Measurements from ENCODE around the gene GCN1. TPM values are rescaled to one million over a fixed set of nuclear protein-coding genes. Genes with fewer than 3 reads are reported as not detected.

The GCN1 gene
- total RNA-seq, 1 donor from 2014 or later: 134 TPM

DNA sequence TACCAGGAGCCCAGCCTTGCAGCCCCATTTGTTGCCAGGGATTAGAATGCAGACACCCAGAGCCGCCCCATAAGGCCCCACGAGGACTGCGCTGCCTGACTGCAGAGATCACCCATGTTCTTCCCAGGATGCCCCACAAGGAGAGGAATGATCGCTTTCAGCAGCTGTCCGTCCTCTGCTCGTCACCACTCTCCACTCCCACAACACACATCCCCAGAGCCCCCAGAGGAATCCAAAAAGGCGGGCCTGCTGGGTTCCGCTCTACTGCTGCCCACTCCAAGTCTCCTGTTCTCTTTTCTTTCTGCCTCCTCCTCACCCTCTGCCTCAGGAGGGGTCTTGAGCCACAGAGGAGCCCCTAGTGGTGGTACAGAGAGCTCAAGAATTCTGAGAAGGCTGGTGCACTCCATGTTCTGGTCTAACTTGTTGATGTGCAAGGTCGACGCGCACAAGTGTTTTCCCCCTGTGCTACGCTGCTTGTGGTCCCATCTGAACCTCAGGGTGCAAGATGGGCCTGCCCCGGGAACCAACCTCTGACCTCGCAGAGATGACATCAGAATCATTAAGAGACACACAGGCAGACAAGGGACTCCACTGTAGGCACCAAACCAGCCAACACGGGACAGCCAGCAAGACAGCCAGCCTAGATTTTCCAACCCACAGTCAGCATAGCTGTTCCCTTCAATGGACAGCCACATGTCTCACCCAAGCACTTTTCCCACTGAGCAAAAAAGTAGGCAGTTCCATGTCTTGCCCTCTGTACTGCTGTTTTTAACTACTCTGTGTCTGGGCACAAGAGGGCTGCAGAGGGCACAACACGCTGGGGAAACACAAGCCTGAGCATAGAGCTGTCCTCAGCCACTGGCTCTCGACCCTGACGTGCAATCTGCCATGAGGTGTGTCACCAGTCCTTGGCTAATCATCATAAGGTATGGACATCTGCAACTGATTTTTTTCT is 41.1 kb upstream of the GCN1 start:
- Mint-ChIP-seq H3K27ac (peak overlapping the region; percentile 99), H3K4me3 (peak overlapping the region; percentile 32), H3K9me3 (no peaks in the 10 kb centered on the region), H3K27me3 (ENCODE audit: low read depth) (no peaks in the 10 kb centered on the region), H3K36me3 (no peaks in the 10 kb centered on the region), H3K4me1 (peaks cover 75% of the 10 kb centered on the region)
- TF ChIP-seq, protein P1, sequence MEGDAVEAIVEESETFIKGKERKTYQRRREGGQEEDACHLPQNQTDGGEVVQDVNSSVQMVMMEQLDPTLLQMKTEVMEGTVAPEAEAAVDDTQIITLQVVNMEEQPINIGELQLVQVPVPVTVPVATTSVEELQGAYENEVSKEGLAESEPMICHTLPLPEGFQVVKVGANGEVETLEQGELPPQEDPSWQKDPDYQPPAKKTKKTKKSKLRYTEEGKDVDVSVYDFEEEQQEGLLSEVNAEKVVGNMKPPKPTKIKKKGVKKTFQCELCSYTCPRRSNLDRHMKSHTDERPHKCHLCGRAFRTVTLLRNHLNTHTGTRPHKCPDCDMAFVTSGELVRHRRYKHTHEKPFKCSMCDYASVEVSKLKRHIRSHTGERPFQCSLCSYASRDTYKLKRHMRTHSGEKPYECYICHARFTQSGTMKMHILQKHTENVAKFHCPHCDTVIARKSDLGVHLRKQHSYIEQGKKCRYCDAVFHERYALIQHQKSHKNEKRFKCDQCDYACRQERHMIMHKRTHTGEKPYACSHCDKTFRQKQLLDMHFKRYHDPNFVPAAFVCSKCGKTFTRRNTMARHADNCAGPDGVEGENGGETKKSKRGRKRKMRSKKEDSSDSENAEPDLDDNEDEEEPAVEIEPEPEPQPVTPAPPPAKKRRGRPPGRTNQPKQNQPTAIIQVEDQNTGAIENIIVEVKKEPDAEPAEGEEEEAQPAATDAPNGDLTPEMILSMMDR (IDR thresholded peaks at IDR 0.05; ENCODE audit: unreplicated experiment): no peak
- DNase-seq (ENCODE audit: low spot score in 2 of 2, unreplicated experiment in 2 of 2): no peak

DNA sequence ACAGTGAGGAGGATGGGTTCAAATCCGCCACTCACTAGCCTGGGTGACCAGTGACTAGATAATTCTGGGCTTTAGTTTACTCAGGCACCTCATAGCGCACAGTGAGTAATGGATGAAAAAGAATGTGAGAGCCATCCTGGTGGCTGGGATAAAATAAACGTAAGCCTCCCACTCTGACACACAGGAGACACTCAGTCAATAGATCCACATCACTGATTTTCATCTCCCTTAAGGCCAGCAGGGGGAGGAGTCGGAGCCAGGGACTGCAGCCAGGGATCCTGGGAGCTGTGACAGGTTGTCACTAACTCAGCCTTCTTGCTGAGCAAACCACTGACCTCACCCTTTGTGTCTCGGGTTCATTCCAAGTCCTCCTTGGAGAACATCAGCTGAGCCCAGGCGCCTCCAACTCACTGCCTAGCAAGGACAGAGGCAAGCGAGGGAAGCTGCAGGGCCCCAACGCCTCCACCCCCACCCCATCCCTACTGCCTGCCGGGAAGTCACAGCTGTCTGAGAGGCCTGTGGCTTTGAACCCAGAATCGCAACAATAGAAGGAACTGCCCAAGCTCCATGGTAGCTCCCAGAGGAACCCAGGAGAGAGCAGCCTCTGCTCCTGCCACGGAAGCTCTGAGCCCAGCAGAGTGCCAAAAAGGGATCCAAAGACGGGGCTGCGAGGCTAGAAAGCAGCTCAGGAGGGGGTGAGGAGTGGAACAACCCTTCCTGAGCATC is 40.3 kb upstream of the GCN1 start:
- Mint-ChIP-seq H3K27me3 (ENCODE audit: low read depth) (no peaks in the 10 kb centered on the region), H3K4me3 (no peak overlapping the region), H3K4me1 (peaks cover 75% of the 10 kb centered on the region), H3K9me3 (no peaks in the 10 kb centered on the region), H3K36me3 (no peaks in the 10 kb centered on the region), H3K27ac (peak overlapping the region; percentile 99)
- DNase-seq (ENCODE audit: low spot score in 2 of 2, unreplicated experiment in 2 of 2): peak in 1 of 2 experiments; percentile 58
- TF ChIP-seq, protein P1 (IDR thresholded peaks at IDR 0.05; ENCODE audit: unreplicated experiment): peak; percentile 27

DNA sequence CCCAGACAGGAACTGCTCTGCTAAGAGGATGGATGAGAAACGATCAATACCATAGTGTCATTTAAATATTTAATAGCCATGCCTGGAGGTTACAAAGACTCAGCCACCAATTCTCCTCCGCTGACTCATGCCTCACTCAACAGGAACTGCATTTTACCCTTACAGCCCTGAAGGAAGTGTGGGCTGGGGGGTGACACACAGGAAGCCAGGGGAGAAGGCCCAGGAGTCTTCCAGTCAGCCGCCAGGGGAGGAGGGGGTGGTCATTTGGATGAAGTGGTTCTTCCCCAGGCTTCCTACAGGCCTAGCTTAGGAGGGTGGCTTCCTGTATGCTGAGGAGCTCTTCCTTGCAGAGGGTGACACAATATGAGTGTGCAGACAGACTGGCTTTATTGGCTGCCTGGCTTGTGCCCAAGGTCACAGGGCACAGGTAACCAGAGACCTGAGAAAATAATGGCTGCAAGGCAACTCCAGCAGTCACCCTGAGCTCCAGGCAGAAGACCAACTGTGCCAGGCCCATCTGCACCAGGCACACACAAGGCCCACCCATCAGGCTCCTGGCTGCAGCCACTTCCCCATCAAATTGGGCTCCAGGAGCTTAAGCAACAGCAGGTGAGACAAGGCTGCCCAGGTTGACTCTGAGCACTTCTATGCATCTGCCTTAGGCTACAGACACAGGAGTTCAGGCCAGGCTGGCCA is 36.9 kb upstream of the GCN1 start:
- Mint-ChIP-seq H3K4me1 (peaks cover 91% of the 10 kb centered on the region), H3K9me3 (no peaks in the 10 kb centered on the region), H3K27ac (peak overlapping the region; percentile 99), H3K27me3 (ENCODE audit: low read depth) (no peaks in the 10 kb centered on the region), H3K36me3 (no peaks in the 10 kb centered on the region), H3K4me3 (peak overlapping the region; percentile 20)
- no peak for DNase-seq (ENCODE audit: low spot score in 2 of 2, unreplicated experiment in 2 of 2)
- TF ChIP-seq, protein P1 (IDR thresholded peaks at IDR 0.05; ENCODE audit: unreplicated experiment): no peak

DNA sequence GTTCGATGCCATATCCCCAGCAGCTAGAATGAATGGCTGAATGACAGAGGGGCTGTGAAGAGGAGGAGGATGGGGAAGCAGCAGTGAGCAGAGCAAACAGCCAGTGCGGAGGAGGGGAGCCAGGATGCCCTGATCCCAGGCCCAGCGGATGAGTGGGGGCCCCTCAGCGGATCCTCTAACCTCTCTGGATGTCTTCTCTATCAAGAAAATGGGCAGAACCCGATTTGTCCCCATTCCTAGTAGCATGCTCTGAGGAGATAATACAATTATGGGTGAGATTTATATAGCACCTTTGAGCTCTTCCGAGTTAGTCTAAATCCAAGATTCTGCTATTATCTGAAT is 36.4 kb upstream of the GCN1 start:
- Mint-ChIP-seq H3K36me3 (no peaks in the 10 kb centered on the region), H3K4me1 (peaks cover 88% of the 10 kb centered on the region), H3K27ac (peak overlapping the region; percentile 99), H3K9me3 (no peaks in the 10 kb centered on the region), H3K4me3 (peak overlapping the region; percentile 13), H3K27me3 (ENCODE audit: low read depth) (no peaks in the 10 kb centered on the region)
- DNase-seq (ENCODE audit: low spot score in 2 of 2, unreplicated experiment in 2 of 2): no peak
- TF ChIP-seq, protein P1 (IDR thresholded peaks at IDR 0.05; ENCODE audit: unreplicated experiment): no peak

DNA sequence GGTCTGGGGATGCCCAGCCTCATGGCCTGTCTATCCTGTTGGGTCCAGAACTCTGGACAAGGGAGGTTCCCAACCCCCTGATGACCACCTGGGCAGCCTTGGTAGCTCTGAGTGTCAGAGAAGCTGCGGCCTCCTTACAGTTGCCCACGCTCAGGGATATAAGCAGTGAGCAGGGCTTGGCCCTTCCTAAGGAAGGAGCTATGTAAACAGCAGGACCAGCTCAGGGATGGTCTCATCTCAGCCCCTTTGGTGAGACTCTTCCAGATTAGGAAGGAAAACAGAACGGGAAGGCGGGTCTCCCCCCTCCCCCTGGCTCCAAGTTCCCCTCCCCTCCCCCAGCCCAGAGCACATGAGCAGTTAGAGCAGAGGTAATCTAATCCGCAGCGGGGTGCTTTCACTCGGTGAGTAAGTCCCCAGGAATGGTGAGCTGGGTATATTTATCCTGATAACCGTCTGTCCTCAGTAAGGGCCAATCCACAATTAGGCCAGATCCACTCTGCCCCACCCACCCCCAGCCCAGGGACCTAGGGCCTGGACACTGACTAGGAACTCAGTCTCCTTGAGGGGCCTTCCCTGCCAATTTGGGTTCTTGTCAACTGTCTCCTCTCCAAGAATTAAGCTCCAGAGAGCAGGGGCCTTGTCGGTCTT is 35.9 kb upstream of the GCN1 start:
- Mint-ChIP-seq H3K27me3 (ENCODE audit: low read depth) (no peaks in the 10 kb centered on the region), H3K9me3 (no peaks in the 10 kb centered on the region), H3K4me1 (peaks cover 87% of the 10 kb centered on the region), H3K27ac (peak overlapping the region; percentile 99), H3K36me3 (no peaks in the 10 kb centered on the region), H3K4me3 (no peak overlapping the region)
- DNase-seq (ENCODE audit: low spot score in 2 of 2, unreplicated experiment in 2 of 2): no peak
- TF ChIP-seq, protein P1 (IDR thresholded peaks at IDR 0.05; ENCODE audit: unreplicated experiment): no peak
